SK-N-MC (cell line): Measurements from ENCODE around the gene SUFU.

Source experiments
- DNase-seq: peaks from one replicate; pipeline ENCODE4 v3.0.0-alpha.2; 2011; ENCODE audit warnings: low read depth, low spot score
- H3K27ac ChIP-seq: fragments of 200-600 bp; sonication (generic); 2 replicates; pipeline ENCODE4 v1.5.1; 2016; ENCODE audit warnings: mixed run types
- H3K36me3 ChIP-seq: fragments of 200-600 bp; sonication (generic); 2 replicates; pipeline ENCODE4 v1.6.1; 2017; ENCODE audit warnings: antibody characterized with exemption, low read length, mixed read lengths; ENCODE audit not compliant: insufficient read depth
- H3K4me3 ChIP-seq: fragments of 200-600 bp; sonication (generic); 2 replicates; pipeline ENCODE4 v1.5.1; 2016
- H3K9ac ChIP-seq: fragments of 200-600 bp; sonication (generic); 2 replicates; pipeline ENCODE4 v1.8.0; 2017; ENCODE audit warnings: mixed run types, mixed read lengths; ENCODE audit not compliant: insufficient read length
- H3K9me3 ChIP-seq: fragments of 200-600 bp; sonication (generic); 2 replicates; pipeline ENCODE4 v1.6.1; 2017; ENCODE audit warnings: low read depth, mild to moderate bottlenecking, antibody characterized with exemption, low read length, moderate library complexity, mixed read lengths
- EZH2 ChIP-seq: fragments of 200-600 bp; sonication (generic); IDR thresholded peaks from one replicate; pipeline ENCODE4 v1.6.1; 2017; ENCODE audit warnings: antibody characterized with exemption
- FOXP2 ChIP-seq: optimal IDR thresholded peaks from 2 replicates; pipeline ENCODE3; 2011; ENCODE audit warnings: mild to moderate bottlenecking, moderate library complexity; ENCODE audit not compliant: insufficient read depth; ENCODE audit errors: extremely low read length, control extremely low read depth
- POLR2AphosphoS5 ChIP-seq: IDR thresholded peaks from 2 replicates; pipeline ENCODE4 v1.6.1; 2012; ENCODE audit warnings: mild to moderate bottlenecking, low read depth, low read length, borderline replicate concordance

Gene SUFU

GRCh38 chr10:102624751-102625645, 121.2 kb downstream of the SUFU start:
- H3K9ac ChIP-seq: no peak overlapping the region
- no peak overlapping the region for H3K4me3 ChIP-seq
- no peaks in the 10 kb centered on the region for H3K9me3 ChIP-seq
- no peak for TF ChIP-seq POLR2AphosphoS5
- no peak for TF ChIP-seq FOXP2
- no peak for TF ChIP-seq EZH2
- H3K36me3 ChIP-seq: no peaks in the 10 kb centered on the region
- no peak overlapping the region for H3K27ac ChIP-seq
- no peak for DNase-seq

GRCh38 chr10:102626026-102626685, 122.4 kb downstream of the SUFU start:
- TF ChIP-seq EZH2 (no peak), FOXP2 (no peak), POLR2AphosphoS5 (no peak)
- Histone ChIP-seq H3K9ac (no peak overlapping the region), H3K4me3 (no peak overlapping the region), H3K27ac (no peak overlapping the region), H3K36me3 (no peaks in the 10 kb centered on the region), H3K9me3 (no peaks in the 10 kb centered on the region)
- DNase-seq: no peak

GRCh38 chr10:102627291-102627735, 123.5 kb downstream of the SUFU start:
- DNase-seq: no peak
- Histone ChIP-seq H3K4me3 (no peak overlapping the region), H3K9me3 (no peaks in the 10 kb centered on the region), H3K27ac (no peak overlapping the region), H3K9ac (no peak overlapping the region), H3K36me3 (no peaks in the 10 kb centered on the region)
- TF ChIP-seq FOXP2 (no peak), EZH2 (no peak), POLR2AphosphoS5 (no peak)

DNA sequence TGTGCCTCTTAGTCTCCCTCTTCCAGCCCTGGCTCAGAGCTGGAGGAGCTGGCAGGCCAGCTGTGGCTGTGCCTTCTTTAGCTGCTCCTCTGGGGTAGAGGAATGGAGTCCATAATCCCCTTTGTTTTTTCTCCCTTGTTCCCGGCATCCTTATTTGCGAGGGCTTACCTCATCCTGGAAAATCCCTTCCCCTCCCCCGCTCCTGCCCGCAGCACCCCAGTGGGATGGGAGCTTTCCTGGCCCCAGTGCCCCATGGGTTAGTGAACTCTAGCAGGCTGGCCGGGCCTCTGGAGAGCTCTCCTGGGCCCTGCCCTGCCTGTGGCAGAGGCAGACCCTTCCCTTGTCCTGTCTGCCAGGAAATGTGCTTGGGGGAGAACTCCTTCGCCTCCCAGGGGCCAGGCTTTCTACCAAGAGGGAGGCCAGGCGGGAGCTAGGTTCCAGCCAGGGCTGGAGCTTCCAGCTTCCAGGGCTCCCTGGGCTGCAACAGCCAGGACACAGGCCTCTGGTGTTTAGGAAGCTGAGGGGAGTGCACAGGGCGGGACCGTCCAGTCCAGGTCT, 124.0 kb downstream of the SUFU start:
- Histone ChIP-seq H3K27ac (no peak overlapping the region), H3K36me3 (no peaks in the 10 kb centered on the region), H3K9ac (no peak overlapping the region), H3K4me3 (no peak overlapping the region), H3K9me3 (no peaks in the 10 kb centered on the region)
- no peak for TF ChIP-seq FOXP2
- DNase-seq: no peak

- TF ChIP-seq FOXP2 (no peak), EZH2 (no peak), POLR2AphosphoS5 (no peak)
- no peak overlapping the region for H3K27ac ChIP-seq
- H3K9ac ChIP-seq: no peak overlapping the region
- no peaks in the 10 kb centered on the region for H3K36me3 ChIP-seq
- H3K4me3 ChIP-seq: no peak overlapping the region
- no peaks in the 10 kb centered on the region for H3K9me3 ChIP-seq
- no peak for DNase-seq
These were observed 124.7 kb downstream of the SUFU start for GRCh38 chr10:102628451-102628911.

- DNase-seq: no peak
- no peak for TF ChIP-seq FOXP2
- TF ChIP-seq EZH2: no peak
- TF ChIP-seq POLR2AphosphoS5: no peak
- H3K27ac ChIP-seq: no peak overlapping the region
These were observed 126.2 kb downstream of the SUFU start for GRCh38 chr10:102629661-102630614.

DNA sequence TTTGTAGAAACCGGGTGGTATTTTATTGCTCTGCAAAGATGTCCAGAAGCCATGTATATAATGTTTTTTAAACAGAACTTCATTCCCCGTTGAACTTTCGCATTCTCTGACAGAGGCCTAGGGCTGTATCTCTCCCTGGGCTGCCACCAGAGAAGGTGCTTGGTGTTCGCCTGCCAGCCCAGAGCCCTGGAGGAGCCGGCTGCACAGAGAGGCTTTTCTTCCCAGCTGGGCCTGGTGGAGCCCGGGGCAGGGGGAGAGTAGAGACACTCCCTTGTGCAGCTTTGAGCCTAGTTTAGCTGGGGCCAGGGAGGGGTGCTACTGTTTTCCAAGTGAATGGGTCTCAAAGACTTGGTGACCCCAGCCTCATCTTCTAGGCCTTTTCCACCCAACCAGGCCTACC, 126.9 kb downstream of the SUFU start:
- no peak for TF ChIP-seq POLR2AphosphoS5
- no peak for TF ChIP-seq EZH2
- TF ChIP-seq FOXP2: no peak

More at GRCh38 chr10:102629661-102630614, 126.2 kb downstream of the SUFU start:
- no peaks in the 10 kb centered on the region for H3K36me3 ChIP-seq
- H3K9me3 ChIP-seq: no peaks in the 10 kb centered on the region
- no peak overlapping the region for H3K4me3 ChIP-seq
- H3K9ac ChIP-seq: no peak overlapping the region

More for the DNA sequence above, 126.9 kb downstream of the SUFU start:
- H3K9ac ChIP-seq: no peak overlapping the region
- H3K36me3 ChIP-seq: no peaks in the 10 kb centered on the region
- DNase-seq: no peak
- no peaks in the 10 kb centered on the region for H3K9me3 ChIP-seq
- no peak overlapping the region for H3K27ac ChIP-seq
- no peak overlapping the region for H3K4me3 ChIP-seq
